GM23248 (cell line): ENCODE results near the gene RPL9. TPM values are rescaled to one million over a fixed set of nuclear protein-coding genes. Genes with fewer than 3 reads are reported as not detected.
A peak's percentile ranks its signal among the peaks of the same experiment; 100 is the strongest.

Experiments
- DNase-seq: peaks from one replicate; pipeline ENCODE4 v3.0.0-alpha.2; 2015
- H2AFZ ChIP-seq: fragments of 200-600 bp; sonication (generic); 2 replicates; pipeline ENCODE4 v1.6.1; 2016; ENCODE audit warnings: antibody characterized with exemption
- H3F3A ChIP-seq: fragments of 200-600 bp; sonication (generic); 2 replicates; pipeline ENCODE4 v1.6.1; 2016; ENCODE audit warnings: mild to moderate bottlenecking, antibody characterized with exemption, mixed run types; ENCODE audit not compliant: insufficient read depth
- H3K27ac ChIP-seq: fragments of 200-600 bp; sonication (generic); 2 replicates; pipeline ENCODE4 v1.5.1; 2016; ENCODE audit warnings: mild to moderate bottlenecking
- H3K27me3 ChIP-seq: fragments of 200-600 bp; sonication (generic); replicated peaks from 2 replicates; pipeline ENCODE4 v1.6.1; 2016; ENCODE audit warnings: mild to moderate bottlenecking; ENCODE audit not compliant: insufficient read depth
- H3K36me3 ChIP-seq: fragments of 200-600 bp; sonication (generic); 2 replicates; pipeline ENCODE4 v1.6.1; 2016; ENCODE audit warnings: low read depth, mild to moderate bottlenecking
- H3K4me1 ChIP-seq: fragments of 200-600 bp; sonication (generic); 2 replicates; pipeline ENCODE4 v1.6.1; 2016; ENCODE audit warnings: mild to moderate bottlenecking; ENCODE audit not compliant: insufficient read depth
- H3K4me2 ChIP-seq: fragments of 200-600 bp; sonication (generic); one replicate; pipeline ENCODE4 v1.6.1; 2016; ENCODE audit warnings: mild to moderate bottlenecking; ENCODE audit not compliant: unreplicated experiment
- H3K4me3 ChIP-seq: fragments of 200-600 bp; sonication (generic); 2 replicates; pipeline ENCODE4 v1.5.1; 2016; ENCODE audit warnings: mild to moderate bottlenecking
- H3K79me2 ChIP-seq: fragments of 200-600 bp; sonication (generic); 2 replicates; pipeline ENCODE4 v1.6.1; 2016; ENCODE audit warnings: mild to moderate bottlenecking; ENCODE audit not compliant: insufficient read depth
- H3K9ac ChIP-seq: fragments of 200-600 bp; sonication (generic); 2 replicates; pipeline ENCODE4 v1.6.1; 2016; ENCODE audit warnings: mild to moderate bottlenecking
- H3K9me2 ChIP-seq: fragments of 200-600 bp; sonication (generic); 2 replicates; pipeline ENCODE4 v1.6.1; 2016; ENCODE audit warnings: mixed run types, mild to moderate bottlenecking, moderate library complexity; ENCODE audit not compliant: insufficient read depth
- H3K9me3 ChIP-seq: fragments of 200-600 bp; sonication (generic); one replicate; pipeline ENCODE4 v1.6.1; 2017; ENCODE audit warnings: low read depth
- H4K20me1 ChIP-seq: fragments of 200-600 bp; sonication (generic); 2 replicates; pipeline ENCODE4 v1.6.0; 2016; ENCODE audit not compliant: insufficient read depth
- EZH2 ChIP-seq: fragments of 200-600 bp; sonication (generic); IDR thresholded peaks from 2 replicates; pipeline ENCODE4 v1.6.1; 2018; ENCODE audit warnings: antibody characterized with exemption, mild to moderate bottlenecking; ENCODE audit not compliant: insufficient read depth, poor library complexity, severe bottlenecking
- EZH2phosphoT487 ChIP-seq: fragments of 200-600 bp; sonication (generic); IDR thresholded peaks from 2 replicates; pipeline ENCODE4 v1.6.1; 2018; ENCODE audit warnings: antibody characterized with exemption, moderate library complexity, mild to moderate bottlenecking, low read depth; ENCODE audit not compliant: insufficient read depth
- WGBS, 2 experiments: methylation state at CpG; one replicate each; pipeline ENCODE4 v1.1.6; 2015 to 2017; ENCODE audit warnings: low lambda C conversion rate in 2 of 2, low coverage in 1 of 2; ENCODE audit errors: missing lambda C conversion rate in 2 of 2; 5-methylcytosine and 5-hydroxymethylcytosine counted together
- in situ Hi-C: fragments of 300-500 bp; cut with MboI; formaldehyde crosslinking; loops from 2 replicates; pipeline ENCODE4 v1.15.0; 2020
- polyA plus RNA-seq: library from polyadenylated mRNA; unstranded; fragments of >200 nt; fragmentation: Nextera tagmentation; extraction: Ambion mirVana; gene quantifications from 2 replicates; pipeline ENCODE4 v1.2.1, GENCODE V29; 2016
- total RNA-seq: library from RNA; depleted of rRNA; stranded (reverse); fragments of >200 nt; shearing (Covaris generic); gene quantifications from 2 replicates; pipeline ENCODE4 v1.2.3, GENCODE V29; 2014

The RPL9 gene
- total and polyA plus RNA-seq, 2 experiments from 2014 or later, result 627 to 3,138 TPM

- H3K27me3 ChIP-seq, result peaks cover 12% of the 10 kb centered on the region; the same call in 1 of the 2 replicates
- no peaks in the 10 kb centered on the region for H3K9me3 ChIP-seq
- no peak overlapping the region for H3K27ac ChIP-seq
- no peak overlapping the region for H2AFZ ChIP-seq
- no peaks in the 10 kb centered on the region for H3K4me1 ChIP-seq
- no peak overlapping the region for H3K4me2 ChIP-seq
- no peak for TF ChIP-seq EZH2
- TF ChIP-seq EZH2phosphoT487, result no peak
- no peaks in the 10 kb centered on the region for H3K9me2 ChIP-seq
- in situ Hi-C loops, result no loop called here
- H3K4me3 ChIP-seq, result no peak overlapping the region
- no peaks in the 10 kb centered on the region for H4K20me1 ChIP-seq
- no peak for DNase-seq
- no peaks in the 10 kb centered on the region for H3K79me2 ChIP-seq
- H3K9ac ChIP-seq, result no peak overlapping the region
- H3K36me3 ChIP-seq, result no peaks in the 10 kb centered on the region
- peaks cover 13% of the 10 kb centered on the region; the same call in 1 of the 2 replicates for H3F3A ChIP-seq
- 60 to 68% methylated on average over 2 of the region's 2 CpGs for WGBS, 2 experiments
These were observed 17.1 kb downstream of the RPL9 start for GRCh38 chr4:39441593-39441992.

GRCh38 chr4:39435659-39436563 is 22.8 kb downstream of the RPL9 start:
- H3K27ac ChIP-seq, result no peak overlapping the region
- H4K20me1 ChIP-seq, result no peaks in the 10 kb centered on the region
- H3K9ac ChIP-seq, result no peak overlapping the region
- H3K4me2 ChIP-seq, result no peak overlapping the region
- H3K4me1 ChIP-seq, result no peaks in the 10 kb centered on the region
- in situ Hi-C loops, result no loop called here
- H3K4me3 ChIP-seq, result no peak overlapping the region
- peaks cover 12% of the 10 kb centered on the region; the same call in 1 of the 2 replicates for H3K27me3 ChIP-seq
- no peaks in the 10 kb centered on the region for H3K9me2 ChIP-seq
- H3K9me3 ChIP-seq, result no peaks in the 10 kb centered on the region
- no peak overlapping the region for H2AFZ ChIP-seq
- no peaks in the 10 kb centered on the region for H3K36me3 ChIP-seq
- no peaks in the 10 kb centered on the region for H3K79me2 ChIP-seq
- no peak for TF ChIP-seq EZH2phosphoT487
- 42 to 50% methylated on average over 7 of the region's 7 CpGs for WGBS, 2 experiments
- H3F3A ChIP-seq, result no peaks in the 10 kb centered on the region
- no peak for DNase-seq

GRCh38 chr4:39433878-39434492 is 24.7 kb downstream of the RPL9 start:
- Histone ChIP-seq H3K9ac (no peak overlapping the region), H3K27ac (no peak overlapping the region), H3K36me3 (no peaks in the 10 kb centered on the region), H3K4me2 (no peak overlapping the region), H3K9me3 (no peaks in the 10 kb centered on the region), H3K9me2 (no peaks in the 10 kb centered on the region), H2AFZ (no peak overlapping the region), H3K4me1 (no peaks in the 10 kb centered on the region), H3F3A (no peaks in the 10 kb centered on the region), H3K79me2 (no peaks in the 10 kb centered on the region), H4K20me1 (no peaks in the 10 kb centered on the region), H3K27me3 (peaks cover 12% of the 10 kb centered on the region; the same call in 1 of the 2 replicates), H3K4me3 (no peak overlapping the region)
- no peak for DNase-seq
- in situ Hi-C loops, result no loop called here
- 84% methylated on average over 11 of the region's 11 CpGs for WGBS, 2 experiments
- no peak for TF ChIP-seq EZH2
- no peak for TF ChIP-seq EZH2phosphoT487

- WGBS, 2 experiments, result 43 to 46% methylated on average over 4 of the region's 4 CpGs
- no peak for TF ChIP-seq EZH2
- TF ChIP-seq EZH2phosphoT487, result no peak
- Histone ChIP-seq H3K9me2 (no peaks in the 10 kb centered on the region), H2AFZ (0 out of 2 replicates have a peak overlapping the region, but pooled peaks have one; percentile 14), H3K4me2 (no peak overlapping the region), H4K20me1 (no peaks in the 10 kb centered on the region), H3K9ac (no peak overlapping the region), H3K4me1 (no peaks in the 10 kb centered on the region), H3F3A (no peaks in the 10 kb centered on the region), H3K36me3 (no peaks in the 10 kb centered on the region), H3K79me2 (no peaks in the 10 kb centered on the region), H3K27ac (no peak overlapping the region), H3K27me3 (no peaks in the 10 kb centered on the region), H3K4me3 (no peak overlapping the region), H3K9me3 (no peaks in the 10 kb centered on the region)
- in situ Hi-C loops, result no loop called here
- DNase-seq, result no peak
These were observed 29.0 kb downstream of the RPL9 start for GRCh38 chr4:39429476-39430334.
